SIG-M5 treated with dmso at 0.1 percent for 504 hours (cell line): ENCODE results near the gene NCDN.

Source experiments
- DNase-seq: peaks from one replicate; lab custom pipeline; 2025; ENCODE audit not compliant: unreplicated experiment; lab: John Stamatoyannopoulos, UW

Gene NCDN

GRCh38 chr1:35554266-35555211 is 3.1 kb upstream of the NCDN start:
- DNase-seq: no peak

- DNase-seq: no peak
These were observed 2.4 kb upstream of the NCDN start for GRCh38 chr1:35555212-35555584.

DNA sequence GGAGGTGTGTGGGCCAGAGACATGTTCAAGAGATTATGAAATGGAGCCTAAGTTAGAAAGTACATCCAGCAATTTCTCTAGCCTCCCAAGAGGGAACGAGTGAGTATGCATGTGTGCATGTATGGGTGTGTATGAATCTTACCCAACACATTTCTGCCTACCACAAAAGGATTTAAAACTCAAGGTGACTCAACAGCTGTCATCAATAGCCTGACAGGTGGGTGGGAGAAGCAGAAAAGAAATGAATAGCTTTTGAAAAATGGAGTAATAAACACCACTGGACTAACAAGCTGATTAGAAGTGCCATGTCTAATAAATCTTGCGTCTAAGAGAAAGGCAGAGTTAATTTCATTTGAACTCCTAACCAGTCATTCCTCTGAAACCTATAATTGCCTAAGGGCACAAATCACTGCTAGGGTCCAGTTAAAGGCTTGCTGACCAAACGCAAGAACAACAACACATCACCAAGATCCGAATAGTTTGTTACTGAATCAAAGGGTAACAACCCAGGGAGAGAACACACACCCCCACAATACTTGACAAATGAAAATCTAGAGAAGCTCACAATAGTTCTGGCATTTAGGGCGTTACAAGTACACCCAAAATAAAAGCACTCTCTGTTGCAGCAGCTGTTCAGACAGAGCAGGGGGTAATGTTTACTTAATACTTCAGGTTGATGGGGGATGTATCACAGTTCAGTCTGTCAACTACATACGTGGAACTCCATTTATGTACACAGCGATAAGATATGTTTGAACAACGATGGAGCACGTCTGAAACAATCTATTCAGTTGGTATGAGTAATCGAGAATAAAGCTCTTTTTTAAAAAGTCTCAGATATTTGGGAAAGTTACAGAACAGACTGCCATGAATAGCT is 1.8 kb upstream of the NCDN start:
- no peak for DNase-seq

GRCh38 chr1:35556484-35557117 is 998 bp upstream of the NCDN start:
- DNase-seq: no peak

DNA sequence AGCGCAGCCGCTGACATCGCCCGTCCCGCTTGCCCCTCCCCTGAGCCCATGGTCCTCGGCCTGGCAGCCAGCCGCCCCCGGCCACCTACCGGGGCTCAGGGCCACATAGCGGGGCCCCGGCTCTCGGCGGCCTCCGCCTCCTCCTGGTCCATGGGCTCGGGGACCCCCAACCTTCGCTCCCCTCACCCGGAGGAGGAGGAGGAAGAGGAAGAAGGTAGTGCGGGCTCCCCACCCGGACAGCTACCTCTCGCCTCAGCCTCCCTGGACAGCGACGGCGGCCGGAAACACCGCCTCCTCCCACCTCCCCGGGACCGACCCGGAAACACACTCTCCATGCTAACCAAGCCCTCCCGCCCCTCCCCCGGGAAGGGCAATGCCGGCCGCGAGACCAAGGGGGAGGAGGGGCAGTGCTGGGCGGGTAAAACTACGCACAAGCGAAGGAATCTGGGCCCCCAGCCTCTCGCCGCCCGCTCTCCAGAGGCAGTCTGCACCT is 435 bp upstream of the NCDN start, which contains the start of gene KIAA0319L:
KIAA0319L (minus strand) TSS at position 286 of the 493 bp plus-strand sequence. CDS start 2,912 bp downstream, outside the sequence.
- peak; percentile 75 for DNase-seq

DNA sequence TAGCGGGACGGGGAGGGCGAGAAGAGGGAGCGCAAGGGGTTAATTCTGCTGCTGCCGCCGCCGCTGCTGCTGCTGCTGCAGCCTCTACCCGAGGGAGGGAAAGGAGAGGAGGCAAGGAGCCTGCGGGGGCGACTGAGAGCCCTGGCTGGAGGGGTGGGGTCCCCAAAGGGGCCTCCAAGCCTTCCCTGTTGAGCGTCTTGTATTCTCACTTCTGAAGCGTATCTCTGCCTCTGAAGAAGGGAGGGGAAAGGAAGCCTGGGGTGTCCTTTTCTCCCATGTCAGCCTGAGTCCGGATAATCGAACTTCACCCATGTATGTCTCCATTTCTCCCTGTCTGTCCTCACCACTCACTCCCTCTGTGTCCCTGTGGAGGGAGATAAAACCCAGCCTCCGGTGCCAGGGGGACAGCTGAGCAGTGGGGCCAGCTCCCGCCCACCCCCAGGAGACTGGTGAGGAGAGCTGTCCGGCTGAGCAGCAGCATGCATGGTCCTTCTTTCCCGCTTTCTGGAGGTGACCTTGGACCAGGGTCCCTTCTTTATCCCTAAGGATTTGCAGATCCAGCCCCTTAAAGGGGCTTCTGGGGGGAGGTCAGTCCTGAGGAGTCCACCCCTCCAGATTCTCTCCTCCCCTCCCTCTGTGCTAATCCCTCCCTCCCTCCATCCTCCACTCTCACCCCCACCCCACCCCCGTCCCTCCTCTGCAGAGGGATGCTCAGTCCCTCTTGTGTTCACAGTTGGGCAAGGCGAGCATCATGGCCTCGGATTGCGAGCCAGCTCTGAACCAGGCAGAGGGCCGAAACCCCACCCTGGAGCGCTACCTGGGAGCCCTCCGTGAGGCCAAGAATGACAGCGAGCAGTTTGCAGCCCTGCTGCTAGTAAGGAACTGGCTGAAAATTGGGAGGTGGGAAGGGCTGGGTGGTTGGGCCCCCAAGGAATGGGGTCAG is 1.0 kb downstream of the NCDN start:
- no peak for DNase-seq

DNA sequence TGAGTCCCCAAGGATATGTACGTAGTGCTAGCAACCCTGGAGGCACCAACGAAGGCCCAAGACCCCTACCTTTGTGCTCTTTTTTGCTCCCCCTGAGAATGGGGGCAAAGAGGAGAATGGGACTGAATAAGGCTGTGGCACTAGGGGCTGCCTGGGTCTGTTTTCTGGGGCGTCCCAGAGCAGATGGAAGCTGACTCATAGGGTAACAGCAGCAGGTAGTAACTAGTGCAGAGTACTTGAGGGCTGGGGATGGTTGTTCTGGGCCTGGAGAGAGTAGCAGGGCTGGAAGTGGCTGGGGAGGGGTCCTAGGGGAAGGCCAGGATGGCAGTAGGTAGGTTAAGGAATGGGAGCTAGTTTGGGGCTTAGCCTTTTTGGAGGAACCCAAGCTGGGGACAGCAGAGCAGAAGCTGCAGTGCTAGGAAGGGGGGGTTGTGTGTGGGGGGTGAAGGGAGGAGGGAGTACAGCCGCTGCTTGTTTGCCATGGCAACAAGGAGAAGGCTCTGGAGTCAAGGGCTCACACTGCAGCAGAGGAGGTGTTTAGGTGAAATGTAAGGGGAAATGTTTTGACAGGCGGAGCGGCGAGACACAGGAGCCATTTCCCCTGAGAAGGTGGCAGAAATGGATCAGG is 1.8 kb downstream of the NCDN start:
- DNase-seq: no peak

- no peak for DNase-seq
These were observed 2.9 kb downstream of the NCDN start for GRCh38 chr1:35560256-35561225.

DNA sequence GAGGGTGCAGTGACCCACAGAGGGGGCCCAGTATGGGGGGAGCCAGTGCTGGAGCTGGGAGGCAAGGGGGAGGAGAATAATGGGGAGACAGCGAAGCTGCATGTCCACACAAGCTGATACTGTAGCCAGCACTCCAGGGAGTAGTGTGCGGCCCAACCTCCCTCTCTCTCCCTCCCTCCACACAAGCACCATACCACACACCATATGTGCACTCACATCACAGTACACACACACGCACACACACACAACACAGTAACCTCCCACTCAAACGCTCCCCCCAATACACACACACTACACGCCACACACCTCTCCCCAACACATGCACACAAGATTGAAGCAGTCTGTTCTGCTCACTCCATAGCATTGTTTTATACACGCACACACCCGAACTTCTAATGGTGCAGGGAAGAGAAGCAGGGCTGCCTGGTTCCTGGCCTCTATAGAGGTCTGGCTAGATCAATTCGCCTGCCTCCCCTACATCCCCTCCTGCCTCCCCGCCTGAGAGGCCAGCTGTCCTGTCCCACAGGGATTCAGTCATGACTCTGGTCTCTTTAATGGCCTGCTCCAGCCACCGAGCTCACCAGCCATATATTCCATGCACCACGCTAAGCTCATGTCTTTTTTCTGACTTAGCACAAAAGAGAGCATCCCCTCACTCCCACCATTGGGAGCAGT is 3.8 kb downstream of the NCDN start:
- DNase-seq: no peak

GRCh38 chr1:35561972-35562680 is 4.5 kb downstream of the NCDN start:
- DNase-seq: no peak

DNA sequence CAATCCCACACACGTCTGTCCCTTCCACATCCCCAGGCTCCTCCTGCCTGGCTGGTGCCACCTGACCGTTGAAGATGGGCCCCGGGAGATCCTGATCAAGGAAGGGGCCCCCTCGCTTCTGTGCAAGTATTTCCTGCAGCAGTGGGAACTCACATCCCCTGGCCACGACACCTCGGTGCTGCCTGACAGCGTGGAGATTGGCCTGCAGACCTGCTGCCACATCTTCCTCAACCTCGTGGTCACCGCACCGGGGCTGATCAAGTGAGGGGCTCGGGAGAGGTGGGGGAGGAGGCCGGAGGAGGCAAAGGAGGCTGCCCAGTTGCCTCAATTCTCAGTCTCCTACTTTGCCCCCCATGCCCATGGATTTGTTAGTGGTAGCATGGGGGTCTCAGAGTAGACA is 5.6 kb downstream of the NCDN start:
- no peak for DNase-seq

GRCh38 chr1:35564037-35564883 is 6.7 kb downstream of the NCDN start:
- DNase-seq: peak; percentile 63

DNA sequence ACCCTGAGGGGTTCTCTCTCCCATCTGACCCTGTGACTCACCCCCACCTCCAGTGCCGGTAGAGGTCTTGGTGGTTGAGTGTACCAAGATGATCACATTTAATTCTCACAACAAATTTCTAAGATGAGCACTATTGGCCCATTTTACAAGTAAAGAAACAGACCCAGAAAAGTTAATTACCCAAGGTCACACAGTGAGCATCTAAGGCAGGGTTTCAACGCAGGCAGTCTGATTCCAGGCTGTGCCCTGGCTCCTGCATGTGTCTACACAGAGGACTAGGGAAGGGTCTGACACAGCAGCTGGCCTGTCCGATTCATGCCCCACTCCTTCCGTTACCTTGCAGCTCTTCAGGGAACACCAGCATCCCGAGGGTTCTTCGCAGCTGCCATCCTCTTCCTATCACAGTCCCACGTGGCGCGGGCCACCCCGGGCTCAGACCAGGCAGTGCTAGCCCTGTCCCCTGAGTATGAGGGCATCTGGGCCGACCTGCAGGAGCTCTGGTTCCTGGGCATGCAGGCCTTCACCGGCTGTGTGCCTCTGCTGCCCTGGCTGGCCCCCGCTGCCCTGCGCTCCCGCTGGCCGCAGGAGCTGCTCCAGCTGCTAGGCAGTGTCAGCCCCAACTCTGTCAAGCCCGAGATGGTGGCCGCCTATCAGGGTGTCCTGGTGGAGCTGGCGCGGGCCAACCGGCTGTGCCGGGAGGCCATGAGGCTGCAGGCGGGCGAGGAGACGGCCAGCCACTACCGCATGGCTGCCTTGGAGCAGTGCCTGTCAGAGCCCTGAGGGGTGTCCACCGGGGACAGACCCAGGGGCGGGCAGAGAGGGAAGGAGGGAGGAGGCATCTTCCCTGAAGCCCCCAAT is 7.5 kb downstream of the NCDN start:
- no peak for DNase-seq

DNA sequence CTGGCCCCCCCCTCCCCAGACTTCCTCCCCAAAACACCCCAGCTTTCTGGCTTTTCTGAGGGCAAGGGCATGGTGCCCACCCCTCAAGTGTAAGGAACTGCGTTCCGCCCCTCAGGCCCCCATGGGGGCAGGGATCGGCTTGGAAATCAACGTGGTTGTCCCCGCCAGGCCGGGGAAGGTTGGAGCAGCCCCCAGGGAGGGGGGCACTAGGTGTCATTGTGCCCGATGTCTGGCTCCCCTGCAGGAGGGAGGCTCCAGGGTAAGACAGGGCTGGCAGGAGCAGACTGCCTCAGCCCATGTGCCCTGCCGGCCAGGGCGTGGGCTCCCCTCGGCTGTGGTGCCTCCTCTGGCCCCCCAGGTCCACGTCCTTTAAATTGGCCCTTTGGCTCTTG is 8.1 kb downstream of the NCDN start:
- DNase-seq: no peak

GRCh38 chr1:35567947-35568558 is 10.5 kb downstream of the NCDN start:
- DNase-seq: no peak
